Stimulated activated memory B cell treated with anti-CD40 and anti-IgM and Interleukin-4, amounts not matched to agents 10 μg/mL and 1 μg/mL and 100 μg/mL, for 72 hours (primary cell): Measurements from ENCODE around the gene BNIP1.
"Not testable (repeated sequence)": the region's sequence is repeated elsewhere in the genome, so short reads cannot be mapped to it uniquely, and the experiment has no call there.

Experiments used
- ATAC-seq: fragments of 150-1000 bp; cut with Tn5 transposase; 2 replicates; pipeline ENCODE4 v1.10.0; 2021
- H3K27ac Mint-ChIP-seq: one replicate; pipeline ENCODE4 v1.8.0; 2022; ENCODE audit warnings: mild to moderate bottlenecking, mixed read lengths
- H3K27me3 Mint-ChIP-seq: one replicate; pipeline ENCODE4 v1.8.0; 2022; ENCODE audit warnings: mixed read lengths
- H3K36me3 Mint-ChIP-seq: one replicate; pipeline ENCODE4 v1.8.0; 2022; ENCODE audit warnings: mixed read lengths
- H3K4me1 Mint-ChIP-seq: one replicate; pipeline ENCODE4 v1.8.0; 2022; ENCODE audit warnings: mixed read lengths
- H3K4me3 Mint-ChIP-seq: one replicate; pipeline ENCODE4 v1.8.0; 2022; ENCODE audit warnings: mild to moderate bottlenecking, moderate library complexity, mixed read lengths
- H3K9me3 Mint-ChIP-seq: one replicate; pipeline ENCODE4 v1.8.0; 2022; ENCODE audit warnings: mixed read lengths

BNIP1 gene

DNA sequence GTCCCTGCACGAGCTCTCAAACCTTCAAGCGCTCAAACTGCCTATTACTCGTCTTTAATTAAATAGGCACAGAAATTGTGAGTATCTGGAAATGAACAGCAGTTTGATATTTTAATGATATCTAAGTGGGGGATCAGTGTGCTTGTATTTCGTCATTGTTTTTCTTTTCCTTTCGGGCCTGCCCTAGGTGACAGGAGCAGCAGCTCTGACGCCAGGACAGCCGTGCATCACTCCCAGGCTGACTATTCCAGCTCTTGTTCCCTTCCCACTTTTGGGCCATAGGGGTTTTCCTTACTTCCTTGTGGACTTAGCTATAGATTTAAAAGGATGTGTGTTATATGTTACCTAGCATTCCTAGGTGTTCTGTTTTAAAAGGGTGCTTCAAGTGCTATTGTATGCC, 9.5 kb downstream of the BNIP1 start:
- no peaks in the 10 kb centered on the region for H3K4me1 Mint-ChIP-seq
- no peak overlapping the region for H3K4me3 Mint-ChIP-seq
- peaks cover 57% of the 10 kb centered on the region for H3K36me3 Mint-ChIP-seq
- no peak overlapping the region for H3K27ac Mint-ChIP-seq
- H3K27me3 Mint-ChIP-seq = no peaks in the 10 kb centered on the region
- H3K9me3 Mint-ChIP-seq = no peaks in the 10 kb centered on the region
- no peak for ATAC-seq

DNA sequence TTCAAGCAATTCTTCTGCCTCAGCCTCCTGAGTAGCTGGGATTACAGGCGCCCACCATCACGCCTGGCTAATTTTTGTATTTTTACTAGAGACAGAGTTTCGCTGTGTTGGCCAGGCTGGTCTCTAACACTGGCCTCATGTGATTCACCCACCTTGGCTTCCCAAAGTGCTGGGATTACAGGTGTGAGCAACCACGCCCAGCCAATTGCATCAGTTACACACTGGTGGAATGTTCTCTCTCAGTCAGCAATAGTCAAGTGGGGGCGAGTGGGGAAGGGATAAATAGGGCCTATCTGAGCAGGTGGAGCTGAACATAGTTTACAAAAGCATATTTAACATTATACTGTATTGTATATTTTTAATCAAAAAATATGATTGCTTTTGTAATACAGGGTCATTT, 10.3 kb downstream of the BNIP1 start:
- H3K9me3 Mint-ChIP-seq, ATAC-seq, H3K27me3 Mint-ChIP-seq: not testable (repeated sequence)

DNA sequence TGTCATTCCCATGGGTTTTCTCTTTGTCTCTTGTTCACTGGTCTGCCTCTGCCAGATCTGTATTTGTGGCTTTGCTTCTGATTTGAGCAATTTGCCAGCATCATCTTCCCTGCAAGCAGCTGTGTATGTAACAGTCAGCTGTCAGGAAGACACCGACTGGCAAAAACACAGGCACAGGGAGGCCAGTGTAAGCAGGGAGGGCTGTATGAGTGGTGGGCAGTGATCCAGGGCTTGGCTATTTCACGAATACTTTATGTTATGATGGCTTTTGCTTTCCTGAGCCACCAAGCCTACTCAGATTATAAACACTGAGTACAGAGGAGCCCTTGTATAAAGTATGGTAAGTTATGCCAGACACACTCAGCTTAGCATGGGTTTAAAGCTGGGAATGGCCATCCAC, 11.6 kb downstream of the BNIP1 start:
- no peak for ATAC-seq
- Mint-ChIP-seq H3K9me3 (no peaks in the 10 kb centered on the region), H3K36me3 (peaks cover 56% of the 10 kb centered on the region), H3K27ac (no peak overlapping the region), H3K27me3 (no peaks in the 10 kb centered on the region), H3K4me3 (no peak overlapping the region), H3K4me1 (no peaks in the 10 kb centered on the region)

More for the DNA sequence above, 10.3 kb downstream of the BNIP1 start:
- not testable (repeated sequence) for H3K4me1 Mint-ChIP-seq, H3K27ac Mint-ChIP-seq, H3K4me3 Mint-ChIP-seq
- peaks cover 49% of the 10 kb centered on the region for H3K36me3 Mint-ChIP-seq

DNA sequence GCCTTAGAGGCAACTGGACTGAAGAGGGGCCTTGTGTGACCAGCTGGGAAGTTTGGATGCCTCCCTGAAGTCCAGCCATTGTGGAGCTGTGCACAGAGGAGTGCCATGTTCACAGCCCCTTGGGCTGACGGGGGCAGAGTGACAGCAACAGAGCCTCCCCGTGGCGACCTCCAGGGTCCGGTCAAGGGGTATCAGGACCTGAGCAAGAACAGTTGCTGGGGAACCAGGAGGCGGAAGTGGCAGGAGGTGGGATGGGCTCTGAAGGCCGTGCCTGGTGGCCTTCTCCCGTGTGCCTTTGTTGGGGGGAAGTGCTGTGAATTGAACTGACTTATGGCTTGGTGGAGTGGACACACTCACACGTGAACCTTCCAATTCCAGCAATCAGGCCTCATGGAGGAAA, 14.0 kb downstream of the BNIP1 start:
- ATAC-seq = no peak
- Mint-ChIP-seq H3K4me3 (no peak overlapping the region), H3K9me3 (no peaks in the 10 kb centered on the region), H3K27me3 (no peaks in the 10 kb centered on the region), H3K36me3 (peaks cover 62% of the 10 kb centered on the region), H3K27ac (no peak overlapping the region), H3K4me1 (no peaks in the 10 kb centered on the region)

DNA sequence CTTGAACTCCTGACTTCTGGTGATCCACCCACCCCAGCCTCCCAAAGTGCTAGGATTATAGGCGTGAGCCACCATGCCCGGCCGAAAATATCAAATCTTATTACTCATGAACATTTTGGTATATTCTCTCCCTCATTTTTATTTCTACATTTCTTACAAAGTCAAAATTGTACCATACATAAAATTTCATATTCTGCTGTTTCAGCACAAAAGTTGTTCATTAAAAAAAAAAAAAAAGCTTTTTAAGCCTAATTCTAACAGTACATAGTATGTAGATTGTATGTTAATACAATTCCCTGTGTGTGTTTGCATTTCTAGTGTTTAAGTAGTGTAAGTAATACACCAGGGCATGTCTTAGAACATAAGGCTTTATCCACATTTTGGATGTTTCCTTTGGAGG, 14.9 kb downstream of the BNIP1 start:
- ATAC-seq = no peak
- Mint-ChIP-seq H3K9me3 (no peaks in the 10 kb centered on the region), H3K4me3 (no peak overlapping the region), H3K4me1 (no peaks in the 10 kb centered on the region), H3K27ac (no peak overlapping the region), H3K36me3 (peaks cover 63% of the 10 kb centered on the region), H3K27me3 (no peaks in the 10 kb centered on the region)

DNA sequence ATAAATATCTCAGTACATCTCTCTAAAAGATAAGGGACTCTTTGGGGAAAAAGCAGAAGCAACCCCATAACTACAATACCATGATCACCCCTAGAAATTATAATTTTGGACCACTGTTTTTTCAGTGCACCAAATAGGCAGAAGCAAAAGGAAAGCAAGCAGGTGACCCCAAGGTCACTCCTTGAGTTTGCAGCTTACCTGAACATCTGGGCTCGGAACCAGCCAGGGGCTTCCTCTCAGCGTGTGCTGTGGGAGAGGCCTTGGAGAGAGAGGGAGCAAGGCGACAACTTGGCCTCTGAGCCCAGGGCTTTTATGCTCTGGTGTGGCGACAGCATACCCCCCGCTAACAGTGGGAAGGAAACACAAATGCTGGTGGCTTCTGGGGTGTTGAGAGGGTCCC, 16.8 kb downstream of the BNIP1 start:
- peaks cover 61% of the 10 kb centered on the region for H3K36me3 Mint-ChIP-seq
- no peaks in the 10 kb centered on the region for H3K27me3 Mint-ChIP-seq
- no peaks in the 10 kb centered on the region for H3K4me1 Mint-ChIP-seq
- no peak for ATAC-seq
- H3K9me3 Mint-ChIP-seq = no peaks in the 10 kb centered on the region
- no peak overlapping the region for H3K4me3 Mint-ChIP-seq
- H3K27ac Mint-ChIP-seq = peak overlapping the region; percentile 8

DNA sequence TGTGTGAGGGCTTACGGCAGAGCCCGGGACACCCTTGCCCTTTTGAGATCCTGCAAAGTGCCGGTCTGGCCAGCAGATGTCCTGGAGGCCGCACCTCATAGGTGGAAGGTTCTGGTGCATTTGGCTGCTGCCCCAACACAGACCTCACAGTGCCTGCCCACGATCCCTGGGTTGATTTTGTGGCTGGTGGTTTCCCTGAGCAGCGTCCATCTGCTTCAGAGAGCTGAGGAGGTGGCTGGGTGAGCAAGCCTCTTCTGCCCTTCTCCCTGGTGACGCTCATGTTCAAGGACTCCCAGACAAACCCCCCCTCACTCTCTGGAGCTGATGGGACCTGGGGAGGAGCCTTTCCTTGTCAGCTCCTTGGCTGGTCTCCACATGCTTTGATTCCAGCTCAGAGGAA, 18.9 kb downstream of the BNIP1 start:
- no peaks in the 10 kb centered on the region for H3K4me1 Mint-ChIP-seq
- H3K9me3 Mint-ChIP-seq = no peaks in the 10 kb centered on the region
- H3K36me3 Mint-ChIP-seq = peaks cover 52% of the 10 kb centered on the region
- no peak for ATAC-seq
- H3K4me3 Mint-ChIP-seq = no peak overlapping the region
- H3K27ac Mint-ChIP-seq = no peak overlapping the region
- H3K27me3 Mint-ChIP-seq = no peaks in the 10 kb centered on the region

DNA sequence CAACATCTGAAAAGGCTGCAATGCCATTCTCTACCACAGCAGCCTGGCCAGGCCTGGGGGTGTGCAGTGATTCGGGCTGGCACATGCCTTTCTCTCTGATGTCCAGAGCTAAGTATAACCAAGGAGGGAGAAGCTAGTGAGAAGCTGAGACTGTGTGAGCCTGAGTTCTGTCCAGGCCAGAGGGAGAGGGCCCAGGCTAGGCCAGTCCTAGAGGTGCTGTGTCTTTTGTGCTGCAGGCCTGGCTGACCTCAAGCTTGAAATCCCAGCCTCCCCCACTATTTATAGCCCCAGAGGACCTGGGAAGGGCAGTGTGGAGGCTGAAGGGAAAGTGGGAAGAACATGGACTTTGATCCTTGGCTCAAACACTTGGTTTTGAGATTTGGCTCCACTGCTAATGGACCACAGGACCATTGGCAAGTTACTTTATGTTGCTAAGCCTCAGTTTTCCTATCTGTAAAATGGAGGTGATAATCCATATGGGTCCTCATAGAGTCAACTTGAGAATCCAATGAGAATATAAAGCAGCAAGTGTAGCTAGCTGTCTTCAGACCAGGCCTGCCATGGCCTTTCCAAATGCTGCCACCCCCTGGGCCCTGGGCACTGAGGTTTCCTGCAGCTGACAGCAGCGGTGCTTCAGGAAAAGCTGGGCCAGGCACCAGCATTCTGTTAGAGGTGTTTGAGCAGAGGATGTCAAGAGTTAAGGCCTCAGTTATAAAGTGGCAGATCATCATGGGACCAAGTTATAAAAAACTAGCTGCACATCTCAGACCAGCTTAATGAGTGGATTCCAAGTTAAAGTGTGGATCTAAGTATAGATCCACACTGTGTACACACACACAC, 21.1 kb downstream of the BNIP1 start:
- H3K27me3 Mint-ChIP-seq = no peaks in the 10 kb centered on the region
- H3K9me3 Mint-ChIP-seq = no peaks in the 10 kb centered on the region
- peaks cover 44% of the 10 kb centered on the region for H3K36me3 Mint-ChIP-seq
- H3K4me3 Mint-ChIP-seq = no peak overlapping the region
- peak; percentile 16 for ATAC-seq
- H3K4me1 Mint-ChIP-seq = no peaks in the 10 kb centered on the region
- no peak overlapping the region for H3K27ac Mint-ChIP-seq

DNA sequence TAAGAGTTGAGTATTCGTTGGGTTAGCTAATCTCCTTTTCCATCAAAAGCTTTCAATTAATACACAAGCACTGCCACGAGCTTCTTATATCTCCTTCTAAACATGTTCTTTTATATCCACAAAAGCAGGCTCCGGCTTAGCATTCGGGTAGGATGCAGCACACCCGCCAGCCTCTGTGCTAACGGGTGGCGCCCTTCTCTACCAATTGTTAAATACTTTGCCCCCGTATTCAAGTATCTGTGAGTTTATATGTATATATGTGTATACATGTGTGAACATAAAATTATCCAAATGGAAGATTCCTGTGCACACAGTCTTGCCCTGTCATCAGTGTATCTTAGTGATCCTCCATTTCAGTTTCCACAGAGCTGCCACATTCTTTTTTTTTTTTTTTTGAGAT, 27.8 kb downstream of the BNIP1 start:
- no peak for ATAC-seq
- Mint-ChIP-seq H3K27ac (no peak overlapping the region), H3K4me1 (no peaks in the 10 kb centered on the region), H3K36me3 (no peaks in the 10 kb centered on the region), H3K4me3 (no peak overlapping the region), H3K27me3 (peaks cover 18% of the 10 kb centered on the region), H3K9me3 (no peaks in the 10 kb centered on the region)

DNA sequence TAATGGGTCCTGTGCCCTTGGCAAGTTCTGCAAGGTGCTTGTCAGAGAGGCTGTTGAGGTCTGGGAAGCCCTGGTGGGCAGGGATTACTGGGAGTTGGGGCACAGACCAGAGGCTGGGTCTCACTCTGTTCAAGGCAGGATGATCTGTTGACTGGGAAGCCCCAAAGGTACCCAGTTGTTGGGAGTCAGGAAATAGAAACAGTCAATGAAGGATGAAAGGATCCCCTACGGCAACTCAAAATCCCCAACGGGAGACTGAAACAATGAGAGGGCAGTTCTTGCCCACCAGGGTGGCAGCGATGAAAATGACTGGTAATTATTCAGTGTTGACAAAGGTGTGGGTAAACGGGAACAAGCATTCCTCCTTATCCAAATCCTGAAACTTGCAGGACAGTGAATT, 31.2 kb downstream of the BNIP1 start:
- H3K4me3 Mint-ChIP-seq = no peak overlapping the region
- no peaks in the 10 kb centered on the region for H3K4me1 Mint-ChIP-seq
- H3K36me3 Mint-ChIP-seq = peaks cover 10% of the 10 kb centered on the region
- no peak overlapping the region for H3K27ac Mint-ChIP-seq
- peaks cover 4% of the 10 kb centered on the region for H3K9me3 Mint-ChIP-seq
- ATAC-seq = no peak
- peaks cover 29% of the 10 kb centered on the region for H3K27me3 Mint-ChIP-seq

DNA sequence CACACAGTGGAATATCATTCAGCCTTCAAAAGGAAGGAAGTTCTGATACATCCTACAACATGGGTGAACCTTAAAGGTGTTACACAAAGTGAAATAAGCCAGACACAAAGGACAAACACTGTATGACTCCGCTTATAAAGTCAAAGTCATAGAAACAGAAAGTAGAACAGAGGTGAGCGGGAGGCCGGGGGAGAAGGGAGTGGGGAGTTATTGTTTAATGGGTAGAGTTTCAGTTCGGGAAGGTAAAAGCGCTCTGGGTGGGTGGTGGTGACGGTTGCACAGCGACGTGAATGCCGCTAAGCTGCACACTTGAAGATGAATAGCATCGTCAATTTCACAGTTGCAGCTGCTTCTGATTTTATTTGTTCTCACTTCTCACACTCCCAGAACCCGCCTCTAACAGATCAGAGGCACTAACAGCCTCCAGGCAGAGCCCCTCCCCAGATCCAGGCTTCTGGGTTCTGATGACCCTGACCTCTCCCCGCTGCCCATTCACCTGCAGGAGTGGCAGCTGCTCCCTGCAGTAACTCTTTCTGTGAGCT, 34.1 kb downstream of the BNIP1 start:
- Mint-ChIP-seq H3K27ac (no peak overlapping the region), H3K27me3 (peaks cover 29% of the 10 kb centered on the region), H3K9me3 (peaks cover 4% of the 10 kb centered on the region), H3K4me1 (no peaks in the 10 kb centered on the region), H3K36me3 (peaks cover 10% of the 10 kb centered on the region), H3K4me3 (no peak overlapping the region)
- no peak for ATAC-seq

DNA sequence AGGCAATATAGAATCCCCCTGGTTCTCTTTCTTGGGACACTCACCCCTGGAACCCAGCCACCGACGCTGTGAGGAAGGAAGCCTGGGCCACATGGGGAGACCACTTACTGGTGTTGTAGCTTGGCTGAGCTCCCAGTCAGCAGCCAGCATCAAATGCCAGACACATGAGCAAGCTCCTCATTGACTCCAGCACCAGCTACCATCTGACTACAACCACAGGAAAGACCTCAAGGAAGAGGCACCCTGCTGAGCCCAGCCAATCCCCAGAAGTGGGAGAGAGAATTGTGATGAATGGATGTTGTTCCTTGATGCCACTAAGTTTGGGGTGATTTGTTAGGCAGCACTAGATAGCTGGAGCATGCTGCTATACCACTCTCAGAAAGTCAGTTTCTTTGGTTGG, 36.0 kb downstream of the BNIP1 start:
- H3K27ac Mint-ChIP-seq = no peak overlapping the region
- H3K4me1 Mint-ChIP-seq = no peaks in the 10 kb centered on the region
- H3K4me3 Mint-ChIP-seq = no peak overlapping the region
- H3K9me3 Mint-ChIP-seq = peaks cover 4% of the 10 kb centered on the region
- no peak for ATAC-seq
- H3K27me3 Mint-ChIP-seq = peaks cover 24% of the 10 kb centered on the region
- H3K36me3 Mint-ChIP-seq = peaks cover 10% of the 10 kb centered on the region

DNA sequence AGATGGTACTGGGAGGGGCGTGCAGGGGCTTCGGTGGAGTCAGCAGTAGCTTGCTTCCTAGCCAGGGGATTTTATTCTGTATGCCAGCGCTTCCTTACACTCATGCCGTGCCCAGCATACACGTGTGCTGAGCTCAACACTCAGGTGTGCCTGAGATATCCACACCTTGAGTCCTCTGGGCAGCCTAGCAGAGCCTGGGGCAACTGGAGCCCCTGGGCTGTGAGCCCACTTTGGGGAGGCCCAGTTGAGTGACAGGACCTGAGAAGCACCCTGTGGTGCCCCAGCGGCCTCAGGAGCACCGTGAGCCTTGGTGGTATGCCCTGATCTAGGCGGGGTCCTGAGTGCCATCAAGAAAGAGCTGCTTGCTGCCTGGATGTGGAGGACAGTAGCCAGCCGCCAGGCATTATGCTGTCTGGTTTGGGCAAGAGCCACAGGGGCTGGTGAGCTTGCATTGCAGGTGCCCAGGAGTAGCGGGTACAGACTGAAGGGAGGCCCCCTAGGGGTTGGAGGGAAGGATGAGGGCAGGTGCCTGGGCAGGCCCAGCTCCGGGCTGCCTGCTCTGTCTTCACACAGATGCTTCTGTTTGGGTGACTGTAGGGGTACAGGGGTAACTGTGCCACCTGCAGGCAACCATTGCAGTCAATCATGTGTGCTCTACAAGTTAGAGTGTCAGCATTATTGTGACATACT, 42.9 kb downstream of the BNIP1 start:
- H3K4me1 Mint-ChIP-seq = no peaks in the 10 kb centered on the region
- no peak overlapping the region for H3K27ac Mint-ChIP-seq
- H3K27me3 Mint-ChIP-seq = peaks cover 7% of the 10 kb centered on the region
- no peak overlapping the region for H3K4me3 Mint-ChIP-seq
- H3K36me3 Mint-ChIP-seq = no peaks in the 10 kb centered on the region
- ATAC-seq = peak; percentile 67
- H3K9me3 Mint-ChIP-seq = no peaks in the 10 kb centered on the region

DNA sequence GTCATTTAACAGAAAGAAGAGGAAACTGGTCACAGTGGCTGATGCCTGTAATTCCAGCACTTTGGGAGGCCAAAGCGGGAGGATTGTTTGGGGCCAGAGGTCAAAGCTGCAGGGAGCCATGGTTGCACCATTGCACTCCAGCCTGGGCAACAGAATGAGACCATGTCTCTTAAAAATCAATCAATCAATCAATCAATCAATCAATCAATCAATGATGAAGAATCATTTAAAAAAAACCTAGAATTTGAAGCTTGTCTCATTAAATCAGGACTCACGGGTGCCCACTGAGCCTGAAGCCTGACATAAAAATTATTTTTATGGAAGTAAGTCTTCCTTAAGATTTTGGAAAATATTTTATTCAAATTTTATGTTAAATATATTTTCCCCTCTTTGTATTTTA, 43.9 kb downstream of the BNIP1 start:
- no peak for ATAC-seq
- Mint-ChIP-seq H3K9me3 (no peaks in the 10 kb centered on the region), H3K4me3 (no peak overlapping the region)

DNA sequence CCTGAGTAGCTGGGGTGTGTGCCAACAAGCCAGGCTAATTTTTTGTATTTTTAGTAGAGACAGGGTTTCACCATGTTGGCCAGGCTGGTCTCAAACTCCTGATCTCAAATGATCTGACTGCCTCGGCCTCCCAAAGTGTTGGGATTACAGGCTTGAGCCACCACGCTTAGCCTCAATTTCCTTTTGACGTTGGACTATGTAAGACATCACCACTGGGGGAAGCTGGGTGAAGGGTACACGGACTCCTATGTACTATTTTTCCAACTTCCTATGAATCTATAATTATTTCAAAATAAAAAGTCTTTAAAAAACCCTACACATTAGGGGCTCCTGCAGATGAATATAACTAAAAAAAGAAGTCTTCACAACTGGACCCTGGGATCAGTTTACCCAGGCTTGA, 46.7 kb downstream of the BNIP1 start:
- Mint-ChIP-seq H3K27me3 (peaks cover 20% of the 10 kb centered on the region), H3K27ac (no peak overlapping the region), H3K4me3 (no peak overlapping the region), H3K9me3 (no peaks in the 10 kb centered on the region), H3K36me3 (no peaks in the 10 kb centered on the region), H3K4me1 (no peaks in the 10 kb centered on the region)
- no peak for ATAC-seq

More for the DNA sequence above, 43.9 kb downstream of the BNIP1 start:
- Mint-ChIP-seq H3K27ac (no peak overlapping the region), H3K27me3 (peaks cover 18% of the 10 kb centered on the region), H3K4me1 (no peaks in the 10 kb centered on the region), H3K36me3 (no peaks in the 10 kb centered on the region)

DNA sequence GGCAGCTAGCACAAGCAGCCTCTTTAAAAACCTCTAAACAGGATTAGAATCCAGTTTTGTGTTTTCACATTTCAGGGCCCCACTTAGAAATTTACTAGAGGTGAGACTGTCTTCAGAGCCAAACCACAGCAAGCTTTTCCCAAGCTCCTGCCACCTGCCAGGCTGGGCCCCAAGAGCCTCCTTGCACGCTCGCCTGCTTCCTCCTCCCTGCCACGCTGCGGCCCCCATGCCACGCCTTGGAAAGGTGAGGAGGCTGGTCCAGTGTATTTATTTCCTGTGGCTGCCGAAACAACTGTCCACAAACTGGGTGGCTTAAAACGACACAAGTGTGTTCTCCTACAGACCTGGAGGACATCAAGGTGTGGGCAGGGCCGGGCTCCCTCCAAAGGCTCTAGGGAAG, 47.2 kb downstream of the BNIP1 start:
- no peak for ATAC-seq
- Mint-ChIP-seq H3K27me3 (peaks cover 20% of the 10 kb centered on the region), H3K4me1 (no peaks in the 10 kb centered on the region), H3K27ac (no peak overlapping the region), H3K36me3 (no peaks in the 10 kb centered on the region), H3K9me3 (no peaks in the 10 kb centered on the region), H3K4me3 (no peak overlapping the region)
